Fibroblast of pulmonary artery (primary cell): ENCODE data around the gene HDAC2.
"Not testable (repeated sequence)": the region's sequence is repeated elsewhere in the genome, so short reads cannot be mapped to it uniquely, and the experiment has no call there.

Experiments
- DNase-seq: peaks from one replicate; pipeline ENCODE4 v3.0.0-alpha.2; 2010; ENCODE audit warnings: low read depth
- H3K4me3 ChIP-seq: replicated peaks from 2 replicates; pipeline ENCODE4 v1.5.1; 2011; ENCODE audit warnings: low read depth, mild to moderate bottlenecking, control low read depth, low read length, moderate library complexity
- CTCF ChIP-seq: IDR thresholded peaks from 2 replicates; pipeline ENCODE4 v1.5.1; 2011; ENCODE audit warnings: mild to moderate bottlenecking, control low read depth, low read length, inconsistent platforms; ENCODE audit errors: missing control alignments

HDAC2 gene

DNA sequence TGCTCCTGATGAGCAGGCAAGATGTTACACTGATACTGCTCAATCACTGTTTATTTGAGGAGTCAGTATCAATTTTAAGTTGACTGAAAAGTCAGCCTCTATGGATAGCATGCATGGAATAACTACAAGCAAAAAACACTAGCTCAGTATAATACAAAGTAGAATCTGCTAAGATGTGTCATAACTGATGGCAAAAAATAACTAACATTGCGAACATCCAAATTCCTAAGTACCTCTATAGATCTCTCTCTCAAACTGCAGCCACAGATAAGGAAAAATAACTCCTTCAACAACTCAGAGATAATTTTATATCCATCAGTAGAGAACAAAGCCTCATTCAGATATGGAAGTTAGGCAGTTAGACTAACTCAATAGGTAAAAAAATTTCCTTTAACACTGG, 16.3 kb downstream of the HDAC2 start:
- H3K4me3 ChIP-seq = no peak overlapping the region
- TF ChIP-seq CTCF = no peak

GRCh38 chr6:113953346-113953745, 17.6 kb downstream of the HDAC2 start:
- H3K4me3 ChIP-seq = no peak overlapping the region
- peak; percentile 33 for DNase-seq
- TF ChIP-seq CTCF = no peak

More for the DNA sequence above, 16.3 kb downstream of the HDAC2 start:
- peak; percentile 8 for DNase-seq

DNA sequence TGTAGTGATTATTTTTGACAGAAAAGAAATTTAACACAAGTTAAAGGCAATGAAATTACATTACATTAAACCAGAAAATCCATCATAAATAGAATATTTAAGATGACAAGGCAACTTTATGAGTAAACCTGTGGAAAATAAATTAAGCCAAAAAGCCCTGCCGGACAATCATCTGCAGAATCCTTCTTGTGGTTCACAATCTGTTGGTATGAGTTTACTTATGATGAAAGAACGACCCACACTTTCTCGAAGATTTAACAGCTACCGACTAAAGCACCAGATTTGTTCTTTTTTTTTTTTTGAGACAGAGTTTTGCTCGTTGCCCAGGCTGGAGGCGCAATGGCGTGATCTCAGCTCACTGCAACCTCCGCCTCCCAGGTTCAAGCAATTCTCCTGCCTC, 21.4 kb downstream of the HDAC2 start:
- DNase-seq = no peak
- no peak for TF ChIP-seq CTCF
- H3K4me3 ChIP-seq = no peak overlapping the region

- TF ChIP-seq CTCF = no peak
- DNase-seq = peak; percentile 17
- H3K4me3 ChIP-seq = no peak overlapping the region
These were observed 26.2 kb downstream of the HDAC2 start for GRCh38 chr6:113944701-113945100.

DNA sequence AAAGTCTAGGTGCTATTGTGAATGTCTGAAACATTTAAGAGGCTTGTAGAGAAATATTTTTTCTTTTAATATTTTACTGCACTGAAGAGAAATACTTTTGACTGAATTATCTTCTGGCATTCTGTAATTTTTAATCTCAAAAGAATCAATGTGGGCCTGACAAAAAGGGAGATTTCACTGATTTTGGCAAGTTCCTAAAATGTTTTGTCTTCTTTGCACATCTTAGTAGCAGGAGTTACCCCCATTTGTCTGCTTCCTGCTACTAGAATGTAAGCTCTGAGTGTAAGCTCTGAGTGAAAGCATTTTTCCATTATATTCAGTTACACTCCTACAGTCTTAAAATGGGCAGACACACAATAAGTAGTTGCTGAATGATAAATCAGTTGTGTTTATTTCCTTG, 31.1 kb downstream of the HDAC2 start:
- DNase-seq = no peak
- TF ChIP-seq CTCF = no peak

GRCh38 chr6:113936093-113936934, 34.6 kb downstream of the HDAC2 start:
- peak; percentile 80 for DNase-seq
- H3K4me3 ChIP-seq = no peak overlapping the region
- peak; percentile 83 for TF ChIP-seq CTCF

More for the DNA sequence above, 31.1 kb downstream of the HDAC2 start:
- H3K4me3 ChIP-seq = no peak overlapping the region

DNA sequence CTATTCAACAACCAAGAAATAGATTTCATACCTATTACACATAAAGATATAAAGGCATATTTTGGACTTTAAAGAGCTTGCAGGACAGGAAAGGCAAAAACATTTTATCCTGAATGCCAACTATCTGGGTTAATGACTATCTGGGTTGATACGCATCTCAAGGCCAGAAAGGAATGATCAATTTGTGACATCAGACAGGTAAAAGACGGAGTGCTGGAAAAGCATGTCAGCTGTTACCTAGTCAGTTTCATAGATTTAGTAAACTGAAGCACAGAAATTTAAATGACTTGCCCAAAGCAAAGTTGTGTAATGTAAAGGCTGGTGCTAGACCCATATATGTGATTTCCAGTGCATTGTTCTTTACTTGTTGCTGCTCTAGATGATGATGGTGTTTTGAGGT, 36.8 kb downstream of the HDAC2 start:
- H3K4me3 ChIP-seq = no peak overlapping the region
- no peak for TF ChIP-seq CTCF
- DNase-seq = no peak

GRCh38 chr6:113931907-113932306, 39.0 kb downstream of the HDAC2 start:
- not testable (repeated sequence) for H3K4me3 ChIP-seq, DNase-seq
